ES-I3 (cell line): Measurements from ENCODE around the gene SLC7A10.
"Not testable (repeated sequence)": the region's sequence is repeated elsewhere in the genome, so short reads cannot be mapped to it uniquely, and the experiment has no call there.

Experiments used
- H3K36me3 ChIP-seq: 2 replicates; pipeline ENCODE4 v1.6.1; 2013; ENCODE audit warnings: mild to moderate bottlenecking, low read length, control low read depth, moderate library complexity; ENCODE audit not compliant: insufficient read depth
- H3K4me1 ChIP-seq: 2 replicates; pipeline ENCODE4 v1.6.1; 2013; ENCODE audit warnings: mild to moderate bottlenecking, control low read depth, low read length; ENCODE audit not compliant: insufficient read depth
- H3K9ac ChIP-seq: 2 replicates; pipeline ENCODE4 v1.6.1; 2013; ENCODE audit warnings: low read depth, mild to moderate bottlenecking, low read length, moderate library complexity
- H3K9me3 ChIP-seq: 2 replicates; pipeline ENCODE4 v1.6.1; 2013; ENCODE audit warnings: mild to moderate bottlenecking, low read length, moderate library complexity; ENCODE audit not compliant: control insufficient read depth, insufficient read depth

SLC7A10 gene

GRCh38 chr19:33187183-33187540, 38.5 kb downstream of the SLC7A10 start:
- Histone ChIP-seq H3K9me3 (no peaks in the 10 kb centered on the region), H3K36me3 (no peaks in the 10 kb centered on the region), H3K9ac (no peak overlapping the region), H3K4me1 (peaks cover 4% of the 10 kb centered on the region; the same call in 1 of the 2 replicates)

- no peak overlapping the region for H3K9ac ChIP-seq
- H3K36me3 ChIP-seq: no peaks in the 10 kb centered on the region
- H3K9me3 ChIP-seq: no peaks in the 10 kb centered on the region
- H3K4me1 ChIP-seq: peaks cover 4% of the 10 kb centered on the region; the same call in 1 of the 2 replicates
These were observed 39.0 kb downstream of the SLC7A10 start for GRCh38 chr19:33186431-33187182.

GRCh38 chr19:33177417-33177979, 48.2 kb downstream of the SLC7A10 start:
- Histone ChIP-seq H3K36me3 (no peaks in the 10 kb centered on the region), H3K4me1 (peaks cover 6% of the 10 kb centered on the region; the same call in 1 of the 2 replicates), H3K9me3 (no peaks in the 10 kb centered on the region), H3K9ac (peak overlapping the region; percentile 92)

GRCh38 chr19:33176670-33177416, 48.8 kb downstream of the SLC7A10 start:
- Histone ChIP-seq H3K4me1 (peaks cover 6% of the 10 kb centered on the region; the same call in 1 of the 2 replicates), H3K9ac (peak overlapping the region; percentile 92), H3K9me3 (no peaks in the 10 kb centered on the region), H3K36me3 (no peaks in the 10 kb centered on the region)

- H3K9me3 ChIP-seq: no peaks in the 10 kb centered on the region
These were observed 49.6 kb downstream of the SLC7A10 start for GRCh38 chr19:33175886-33176669.

GRCh38 chr19:33175156-33175782, 50.4 kb downstream of the SLC7A10 start:
- Histone ChIP-seq H3K36me3 (no peaks in the 10 kb centered on the region), H3K4me1 (peaks cover 6% of the 10 kb centered on the region; the same call in 1 of the 2 replicates), H3K9ac (peak overlapping the region; percentile 92; the same call in 1 of the 2 replicates), H3K9me3 (no peaks in the 10 kb centered on the region)

More at GRCh38 chr19:33175886-33176669, 49.6 kb downstream of the SLC7A10 start:
- Histone ChIP-seq H3K36me3 (no peaks in the 10 kb centered on the region), H3K9ac (peak overlapping the region; percentile 92), H3K4me1 (peaks cover 6% of the 10 kb centered on the region; the same call in 1 of the 2 replicates)

GRCh38 chr19:33174186-33174585, 51.5 kb downstream of the SLC7A10 start:
- H3K4me1 ChIP-seq: peaks cover 6% of the 10 kb centered on the region; the same call in 1 of the 2 replicates
- no peaks in the 10 kb centered on the region for H3K36me3 ChIP-seq
- H3K9me3 ChIP-seq: no peaks in the 10 kb centered on the region; the same call in 1 of the 2 replicates
- H3K9ac ChIP-seq: no peak overlapping the region

GRCh38 chr19:33171916-33172359, 53.7 kb downstream of the SLC7A10 start:
- peaks cover 6% of the 10 kb centered on the region; the same call in 1 of the 2 replicates for H3K4me1 ChIP-seq
- no peak overlapping the region for H3K9ac ChIP-seq
- no peaks in the 10 kb centered on the region; the same call in 1 of the 2 replicates for H3K9me3 ChIP-seq
- no peaks in the 10 kb centered on the region for H3K36me3 ChIP-seq

- peaks cover 6% of the 10 kb centered on the region; the same call in 1 of the 2 replicates for H3K4me1 ChIP-seq
- no peak overlapping the region for H3K9ac ChIP-seq
- H3K9me3 ChIP-seq: no peaks in the 10 kb centered on the region; the same call in 1 of the 2 replicates
- H3K36me3 ChIP-seq: no peaks in the 10 kb centered on the region
These were observed 54.3 kb downstream of the SLC7A10 start for GRCh38 chr19:33171222-33171795.

GRCh38 chr19:33168528-33168927, 57.1 kb downstream of the SLC7A10 start:
- Histone ChIP-seq H3K9me3 (no peaks in the 10 kb centered on the region; the same call in 1 of the 2 replicates), H3K4me1 (no peaks in the 10 kb centered on the region), H3K9ac (no peak overlapping the region), H3K36me3 (no peaks in the 10 kb centered on the region)

- H3K36me3 ChIP-seq: no peaks in the 10 kb centered on the region
- H3K9ac ChIP-seq: no peak overlapping the region
- H3K4me1 ChIP-seq: no peaks in the 10 kb centered on the region
- H3K9me3 ChIP-seq: no peaks in the 10 kb centered on the region; the same call in 1 of the 2 replicates
These were observed 58.2 kb downstream of the SLC7A10 start for GRCh38 chr19:33167438-33167837.

GRCh38 chr19:33166037-33166436, 59.6 kb downstream of the SLC7A10 start:
- H3K9ac ChIP-seq, H3K36me3 ChIP-seq, H3K9me3 ChIP-seq, H3K4me1 ChIP-seq: not testable (repeated sequence)

- H3K9ac ChIP-seq: no peak overlapping the region
- H3K4me1 ChIP-seq: no peaks in the 10 kb centered on the region
- H3K36me3 ChIP-seq: no peaks in the 10 kb centered on the region; the same call in 1 of the 2 replicates
- H3K9me3 ChIP-seq: no peaks in the 10 kb centered on the region
These were observed 62.2 kb downstream of the SLC7A10 start for GRCh38 chr19:33163481-33163880.
